Hippocampal formation (tissue), 2 donors: ENCODE data around the gene RAB7A.

Experiments
- DNase-seq, 2 donors: peaks; one replicate each; lab custom pipeline; 2025; lab: John Stamatoyannopoulos, UW

The RAB7A gene

DNA sequence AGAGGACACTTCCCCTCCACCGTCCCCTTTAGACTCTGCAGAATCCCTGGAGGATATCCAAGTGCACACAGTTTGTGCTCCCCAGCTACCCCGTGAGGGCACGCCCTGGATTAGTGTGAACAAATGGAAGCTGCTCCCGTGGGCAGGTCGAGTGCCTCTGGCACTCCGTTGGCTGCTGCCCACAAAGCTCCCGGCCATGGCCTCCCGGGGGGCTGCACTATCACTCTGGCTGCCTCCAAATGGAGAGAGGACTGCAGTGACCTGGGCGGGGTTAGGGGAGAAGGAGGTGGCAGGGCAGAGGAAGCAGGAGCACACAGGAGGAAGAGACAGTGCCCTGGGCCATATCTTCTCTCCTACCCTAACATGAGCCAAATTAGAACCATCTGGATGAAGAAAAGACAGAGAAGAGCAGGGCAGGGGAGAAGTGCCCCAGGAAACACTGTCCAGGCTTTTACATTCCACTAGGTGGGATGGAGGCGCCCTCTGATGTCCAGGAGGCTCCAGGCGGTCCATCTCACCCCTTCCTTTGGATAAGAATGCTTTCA, 124.0 kb downstream of the RAB7A start:
- no peak for DNase-seq

DNA sequence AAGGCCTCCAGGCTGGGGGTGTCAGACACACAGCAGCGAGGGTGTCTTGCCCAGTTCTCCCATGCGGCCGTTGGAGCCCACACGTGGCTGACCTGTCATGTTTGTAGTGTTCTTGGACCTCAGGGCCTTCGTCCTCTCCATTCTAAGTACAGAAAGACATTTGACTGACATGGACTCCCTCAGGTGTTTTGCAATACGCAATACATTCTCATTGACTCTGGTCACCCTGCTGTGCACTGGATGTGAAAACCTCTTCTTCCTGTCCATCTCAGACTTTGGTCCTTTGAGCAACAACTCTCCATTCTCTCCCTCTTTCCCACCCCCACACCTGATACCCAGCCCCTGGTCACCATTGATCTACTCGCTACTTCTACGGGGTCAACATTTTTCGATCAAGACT, 124.6 kb downstream of the RAB7A start:
- DNase-seq = no peak

- DNase-seq = no peak
Observed at GRCh38 chr3:128851601-128852000, 125.6 kb downstream of the RAB7A start.

- DNase-seq = no peak
Observed at GRCh38 chr3:128853826-128854225, 127.8 kb downstream of the RAB7A start.

GRCh38 chr3:128854475-128854874, 128.5 kb downstream of the RAB7A start:
- DNase-seq = no peak

- no peak for DNase-seq
Observed at GRCh38 chr3:128855569-128855968, 129.6 kb downstream of the RAB7A start.

- no peak for DNase-seq
Observed at GRCh38 chr3:128858167-128858566, 132.2 kb downstream of the RAB7A start.

GRCh38 chr3:128859630-128860029, 133.6 kb downstream of the RAB7A start:
- DNase-seq = no peak

GRCh38 chr3:128861491-128861890, 135.5 kb downstream of the RAB7A start:
- no peak for DNase-seq

- DNase-seq = no peak
Observed at GRCh38 chr3:128863560-128863959, 137.6 kb downstream of the RAB7A start.
